HepG2 (cell line): ENCODE measurements around the gene AHCYL2. TPM values are rescaled to one million over a fixed set of nuclear protein-coding genes. Genes with fewer than 3 reads are reported as not detected.
"Not testable (repeated sequence)": the region's sequence is repeated elsewhere in the genome, so short reads cannot be mapped to it uniquely, and the experiment has no call there.

ENCODE experiments used
- BCL6 ChIP-seq: IDR thresholded peaks from 2 replicates; pipeline ENCODE4 v1.6.1; 2016; ENCODE audit warnings: missing genetic modification reagents, missing compliant biosample characterization
- FOXK1 ChIP-seq: sonication (generic); formaldehyde crosslinking; IDR thresholded peaks from 2 replicates; pipeline ENCODE4 v1.4.0; 2020; ENCODE audit warnings: low read depth, missing genetic modification reagents, borderline replicate concordance
- GATAD2A ChIP-seq: IDR thresholded peaks from 2 replicates; pipeline ENCODE4 v1.6.1; 2016
- HNF4A ChIP-seq: sonication (generic); formaldehyde crosslinking; IDR thresholded peaks from 2 replicates; pipeline ENCODE4 v1.4.0; 2020; ENCODE audit warnings: missing genetic modification reagents
- HOXA3 ChIP-seq: sonication (generic); formaldehyde crosslinking; IDR thresholded peaks from 2 replicates; pipeline ENCODE4 v1.5.0; 2020; ENCODE audit warnings: missing genetic modification reagents
- MIXL1 ChIP-seq: IDR thresholded peaks from 2 replicates; pipeline ENCODE4 v1.6.1; 2016
- NCOA2 ChIP-seq: sonication (generic); formaldehyde crosslinking; IDR thresholded peaks from 2 replicates; pipeline ENCODE4 v1.8.0; 2022; ENCODE audit warnings: inconsistent platforms
- ONECUT2 ChIP-seq: sonication (generic); formaldehyde crosslinking; IDR thresholded peaks from 2 replicates; pipeline ENCODE4 v1.4.0; 2020; ENCODE audit warnings: missing genetic modification reagents
- SOX13 ChIP-seq, 3 experiments: fragments of 450-650 bp in 1 of 3; sonication (generic) in 1 of 3; formaldehyde crosslinking in 1 of 3; IDR thresholded peaks in 2 of 3; conservative IDR thresholded peaks in 1 of 3; 2 replicates each; pipeline versions ENCODE4 v1.5.0 to v1.6.1; 2016 to 2020; ENCODE audit warnings: antibody characterized with exemption in 1 of 3, mild to moderate bottlenecking in 1 of 3, missing compliant biosample characterization in 1 of 3, missing genetic modification reagents in 1 of 3, moderate library complexity in 1 of 3
- SOX5 ChIP-seq: IDR thresholded peaks from 2 replicates; pipeline ENCODE4 v1.6.1; 2016; ENCODE audit warnings: borderline replicate concordance
- ZFY ChIP-seq: sonication (generic); formaldehyde crosslinking; IDR thresholded peaks from 2 replicates; pipeline ENCODE4 v1.4.0; 2020; ENCODE audit warnings: missing genetic modification reagents
- polyA plus RNA-seq, 8 experiments: library from polyadenylated mRNA; depleted of rRNA in 3 of 8; stranded (reverse) in 7 of 8; unstranded in 1 of 8; fragments of >200 nt; fragmentation: Illumina TruSeq in 4 of 8; extraction: Trizol in 4 of 8; gene quantifications; 2 replicates each; pipeline versions ENCODE4 v1.2.1 to v1.2.3, GENCODE V29; 2011 to 2016; ENCODE audit warnings: low read depth in 4 of 8, missing spikeins in 1 of 8, mixed read lengths in 1 of 8; ENCODE audit not compliant: insufficient read depth in 1 of 8
- total RNA-seq, 5 experiments: library from RNA; depleted of rRNA; stranded (reverse); fragments of >200 nt; fragmentation: Illumina TruSeq; extraction: Trizol; gene quantifications; 2 replicates each; pipeline ENCODE4 v1.2.3, GENCODE V29; 2016; ENCODE audit warnings: low read depth in 1 of 5
- TF ChIP-seq, protein P1 (sequence below): IDR thresholded peaks from 2 replicates; pipeline ENCODE4 v1.4.0; 2020; ENCODE audit warnings: mild to moderate bottlenecking, missing genetic modification reagents

Gene AHCYL2
- total and polyA plus RNA-seq, 2 of the 13 experiments (the other 11 are each of a cell fraction or from before 2014, with no cell fraction given): 9.5 to 14.7 TPM

DNA sequence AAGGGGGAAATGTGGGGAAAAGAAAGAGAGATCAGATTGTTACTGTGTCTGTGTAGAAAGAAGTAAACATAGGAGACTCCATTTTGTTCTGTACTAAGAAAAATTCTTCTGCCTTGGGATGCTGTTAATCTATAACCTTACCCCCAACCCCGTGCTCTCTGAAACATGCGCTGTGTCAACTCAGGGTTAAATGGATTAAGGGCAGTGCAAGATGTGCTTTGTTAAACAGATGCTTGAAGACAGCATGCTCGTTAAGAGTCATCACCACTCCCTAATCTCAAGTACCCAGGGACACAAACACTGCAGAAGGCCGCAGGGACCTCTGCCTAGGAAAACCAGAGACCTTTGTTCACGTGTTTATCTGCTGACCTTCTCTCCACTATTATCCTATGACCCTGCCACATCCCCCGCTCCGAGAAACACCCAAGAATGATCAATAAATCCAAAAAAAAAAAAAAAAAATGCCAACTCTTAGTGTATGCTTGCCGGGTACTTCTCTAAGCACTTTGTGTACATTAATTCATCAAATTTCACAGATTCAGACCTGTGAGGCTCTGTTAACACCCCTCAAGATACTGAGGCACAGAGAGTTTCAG, 7.9 kb upstream of the AHCYL2 start (continued):
- TF ChIP-seq FOXK1 (CRISPR knock-in tag) (0 out of 2 replicates have a peak, but pooled peaks have one; percentile 4), ONECUT2 (CRISPR knock-in tag) (peak; percentile 60; the same call in 1 of the 2 replicates), SOX5 (CRISPR knock-in tag) (peak; percentile 27; the same call in 1 of the 2 replicates), BCL6 (CRISPR knock-in tag) (peak; percentile 72), MIXL1 (CRISPR knock-in tag) (peak; percentile 63; the same call in 1 of the 2 replicates), GATAD2A (CRISPR knock-in tag) (peak; percentile 72), HNF4A (CRISPR knock-in tag) (peak; percentile 24; the same call in 1 of the 2 replicates), NCOA2 (CRISPR knock-in tag) (0 out of 2 replicates have a peak, but pooled peaks have one; percentile 28), SOX13 (CRISPR knock-in tag; conservative IDR thresholded peaks at IDR 0.05 in 1 of 2, IDR thresholded peaks at IDR 0.05 in 1 of 2) (peak in 1 of 2 experiments; percentile 57; a peak in 2 of 4 replicates), HOXA3 (CRISPR knock-in tag) (peak; percentile 47; the same call in 1 of the 2 replicates), ZFY (0 out of 2 replicates have a peak, but pooled peaks have one; percentile 23)
- TF ChIP-seq, protein P1, sequence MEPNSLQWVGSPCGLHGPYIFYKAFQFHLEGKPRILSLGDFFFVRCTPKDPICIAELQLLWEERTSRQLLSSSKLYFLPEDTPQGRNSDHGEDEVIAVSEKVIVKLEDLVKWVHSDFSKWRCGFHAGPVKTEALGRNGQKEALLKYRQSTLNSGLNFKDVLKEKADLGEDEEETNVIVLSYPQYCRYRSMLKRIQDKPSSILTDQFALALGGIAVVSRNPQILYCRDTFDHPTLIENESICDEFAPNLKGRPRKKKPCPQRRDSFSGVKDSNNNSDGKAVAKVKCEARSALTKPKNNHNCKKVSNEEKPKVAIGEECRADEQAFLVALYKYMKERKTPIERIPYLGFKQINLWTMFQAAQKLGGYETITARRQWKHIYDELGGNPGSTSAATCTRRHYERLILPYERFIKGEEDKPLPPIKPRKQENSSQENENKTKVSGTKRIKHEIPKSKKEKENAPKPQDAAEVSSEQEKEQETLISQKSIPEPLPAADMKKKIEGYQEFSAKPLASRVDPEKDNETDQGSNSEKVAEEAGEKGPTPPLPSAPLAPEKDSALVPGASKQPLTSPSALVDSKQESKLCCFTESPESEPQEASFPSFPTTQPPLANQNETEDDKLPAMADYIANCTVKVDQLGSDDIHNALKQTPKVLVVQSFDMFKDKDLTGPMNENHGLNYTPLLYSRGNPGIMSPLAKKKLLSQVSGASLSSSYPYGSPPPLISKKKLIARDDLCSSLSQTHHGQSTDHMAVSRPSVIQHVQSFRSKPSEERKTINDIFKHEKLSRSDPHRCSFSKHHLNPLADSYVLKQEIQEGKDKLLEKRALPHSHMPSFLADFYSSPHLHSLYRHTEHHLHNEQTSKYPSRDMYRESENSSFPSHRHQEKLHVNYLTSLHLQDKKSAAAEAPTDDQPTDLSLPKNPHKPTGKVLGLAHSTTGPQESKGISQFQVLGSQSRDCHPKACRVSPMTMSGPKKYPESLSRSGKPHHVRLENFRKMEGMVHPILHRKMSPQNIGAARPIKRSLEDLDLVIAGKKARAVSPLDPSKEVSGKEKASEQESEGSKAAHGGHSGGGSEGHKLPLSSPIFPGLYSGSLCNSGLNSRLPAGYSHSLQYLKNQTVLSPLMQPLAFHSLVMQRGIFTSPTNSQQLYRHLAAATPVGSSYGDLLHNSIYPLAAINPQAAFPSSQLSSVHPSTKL (CRISPR knock-in tag): peak; percentile 76; the same call in 1 of the 2 replicates
- not testable (repeated sequence) for TF ChIP-seq SOX13 (IDR thresholded peaks at IDR 0.05)
